GM23338 (cell line): ENCODE data around the gene NDUFA13. TPM values are rescaled to one million over a fixed set of nuclear protein-coding genes. Genes with fewer than 3 reads are reported as not detected.
A peak's percentile ranks its signal among the peaks of the same experiment; 100 is the strongest.

ENCODE experiments used
- ATAC-seq: fragments of 200-7000 bp; cut with Tn5 transposase; 3 replicates; pipeline ENCODE4 v1.9.1; 2020
- DNase-seq: peaks from one replicate; pipeline ENCODE4 v3.0.0-alpha.2; 2015; ENCODE audit warnings: low spot score
- H2AFZ ChIP-seq: fragments of 200-600 bp; sonication (generic); 2 replicates; pipeline ENCODE4 v1.8.0; 2016; ENCODE audit warnings: antibody characterized with exemption, mild to moderate bottlenecking, moderate library complexity
- H3F3A ChIP-seq: fragments of 200-600 bp; sonication (generic); replicated peaks from 2 replicates; pipeline ENCODE4 v1.8.0; 2017; ENCODE audit warnings: antibody characterized with exemption, mixed run types, low read depth
- H3K27ac ChIP-seq: fragments of 200-600 bp; sonication (generic); 2 replicates; pipeline ENCODE4 v1.6.1; 2016; ENCODE audit warnings: low read depth
- H3K27me3 ChIP-seq: fragments of 200-600 bp; sonication (generic); 2 replicates; pipeline ENCODE4 v1.8.0; 2016; ENCODE audit warnings: mild to moderate bottlenecking, mixed run types, moderate library complexity; ENCODE audit not compliant: insufficient read depth
- H3K36me3 ChIP-seq: fragments of 200-600 bp; sonication (generic); 2 replicates; pipeline ENCODE4 v1.8.0; 2016; ENCODE audit warnings: mild to moderate bottlenecking; ENCODE audit not compliant: insufficient read depth
- H3K4me1 ChIP-seq: fragments of 200-600 bp; sonication (generic); 2 replicates; pipeline ENCODE4 v1.8.0; 2016; ENCODE audit warnings: mild to moderate bottlenecking, moderate library complexity; ENCODE audit not compliant: insufficient read depth
- H3K4me2 ChIP-seq: fragments of 200-600 bp; sonication (generic); 2 replicates; pipeline ENCODE4 v1.7.1; 2017; ENCODE audit warnings: mixed run types
- H3K4me3 ChIP-seq: fragments of 200-600 bp; sonication (generic); 2 replicates; pipeline ENCODE4 v1.6.1; 2016; ENCODE audit warnings: mixed run types
- H3K79me2 ChIP-seq: fragments of 200-600 bp; sonication (generic); replicated peaks from 2 replicates; pipeline ENCODE4 v1.8.0; 2017; ENCODE audit warnings: mild to moderate bottlenecking; ENCODE audit not compliant: insufficient read depth
- H3K9me2 ChIP-seq: fragments of 200-600 bp; sonication (generic); 2 replicates; pipeline ENCODE4 v1.8.0; 2017; ENCODE audit not compliant: insufficient read depth
- H4K20me1 ChIP-seq: fragments of 200-600 bp; sonication (generic); replicated peaks from 2 replicates; pipeline ENCODE4 v1.8.0; 2017; ENCODE audit warnings: mild to moderate bottlenecking; ENCODE audit not compliant: insufficient read depth
- H3K27ac Mint-ChIP-seq: 2 replicates; pipeline ENCODE4 v1.8.0; 2020; ENCODE audit warnings: inconsistent platforms, mild to moderate bottlenecking, moderate library complexity, mixed read lengths
- H3K27me3 Mint-ChIP-seq: 3 replicates; pipeline ENCODE4 v1.8.0; 2022; ENCODE audit warnings: low read depth, mild to moderate bottlenecking, moderate library complexity, mixed read lengths, inconsistent platforms; ENCODE audit not compliant: insufficient read depth, poor library complexity
- H3K36me3 Mint-ChIP-seq: 3 replicates; pipeline ENCODE4 v1.8.0; 2021; ENCODE audit warnings: low read depth, mild to moderate bottlenecking, inconsistent platforms, moderate library complexity, mixed read lengths
- H3K4me1 Mint-ChIP-seq: 3 replicates; pipeline ENCODE4 v1.8.0; 2020; ENCODE audit warnings: mild to moderate bottlenecking, inconsistent platforms, mixed read lengths
- H3K4me3 Mint-ChIP-seq: 3 replicates; pipeline ENCODE4 v1.8.0; 2021; ENCODE audit warnings: moderate library complexity, mild to moderate bottlenecking, inconsistent platforms, mixed read lengths
- H3K9me3 Mint-ChIP-seq: 3 replicates; pipeline ENCODE4 v1.8.0; 2020; ENCODE audit warnings: moderate library complexity, mild to moderate bottlenecking, inconsistent platforms, mixed read lengths
- CREB1 ChIP-seq: fragments of 250-450 bp; sonication (Bioruptor Pico); IDR thresholded peaks from 2 replicates; pipeline ENCODE4 v1.5.0; 2020; ENCODE audit warnings: low read depth, mild to moderate bottlenecking, moderate library complexity
- ETS1 ChIP-seq: IDR thresholded peaks from 2 replicates; pipeline ENCODE4 v1.6.1; 2016; ENCODE audit warnings: antibody characterized with exemption
- EZH2 ChIP-seq: fragments of 200-600 bp; sonication (generic); IDR thresholded peaks from one replicate; pipeline ENCODE4 v1.8.0; 2017; ENCODE audit warnings: antibody characterized with exemption, mild to moderate bottlenecking, low read depth; ENCODE audit not compliant: unreplicated experiment
- EZH2phosphoT487 ChIP-seq: fragments of 200-600 bp; sonication (generic); IDR thresholded peaks from one replicate; pipeline ENCODE4 v1.8.1; 2018; ENCODE audit warnings: antibody characterized with exemption; ENCODE audit not compliant: unreplicated experiment
- JUNB ChIP-seq: IDR thresholded peaks from one replicate; pipeline ENCODE4 v1.6.1; 2016; ENCODE audit warnings: antibody characterized with exemption; ENCODE audit not compliant: unreplicated experiment
- NANOG ChIP-seq: IDR thresholded peaks from 2 replicates; pipeline ENCODE4 v1.6.1; 2016; ENCODE audit warnings: antibody characterized with exemption, borderline replicate concordance
- POLR2AphosphoS5 ChIP-seq: IDR thresholded peaks from 2 replicates; pipeline ENCODE4 v1.6.1; 2016; ENCODE audit warnings: antibody characterized with exemption, low read depth
- STAT1 ChIP-seq: IDR thresholded peaks from one replicate; pipeline ENCODE4 v1.6.1; 2016; ENCODE audit warnings: antibody characterized with exemption; ENCODE audit not compliant: unreplicated experiment
- ZNF114 ChIP-seq: fragments of 250-450 bp; sonication (Bioruptor Pico); IDR thresholded peaks from 2 replicates; pipeline ENCODE4 v1.5.0; 2020; ENCODE audit warnings: mild to moderate bottlenecking, moderate library complexity
- ZNF331 ChIP-seq: fragments of 250-450 bp; sonication (Bioruptor Pico); IDR thresholded peaks from 2 replicates; pipeline ENCODE4 v1.5.0; 2020; ENCODE audit warnings: low read depth, mild to moderate bottlenecking, moderate library complexity
- ZNF462 ChIP-seq: fragments of 250-450 bp; sonication (Bioruptor Pico); IDR thresholded peaks from 2 replicates; pipeline ENCODE4 v1.5.0; 2020; ENCODE audit warnings: mild to moderate bottlenecking, moderate library complexity
- polyA plus RNA-seq: library from polyadenylated mRNA; unstranded; fragments of >200 nt; fragmentation: Nextera tagmentation; extraction: Ambion mirVana; gene quantifications from 2 replicates; pipeline ENCODE4 v1.2.1, GENCODE V29; 2016
- total RNA-seq: library from RNA; depleted of rRNA; stranded (reverse); fragments of >200 nt; shearing (Covaris generic); gene quantifications from 2 replicates; pipeline ENCODE4 v1.2.3, GENCODE V29; 2014
- TF ChIP-seq, protein P1 (sequence below), 2 experiments: fragments of 200-600 bp in 1 of 2; sonication (generic) in 1 of 2; conservative IDR thresholded peaks; 2 replicates each; pipeline versions ENCODE4 v1.5.1 to v1.6.1; 2016 to 2017; ENCODE audit warnings: antibody characterized with exemption in 2 of 2, low read depth in 2 of 2, mild to moderate bottlenecking in 2 of 2, moderate library complexity in 1 of 2
- TF ChIP-seq, protein P2 (sequence below): IDR thresholded peaks from one replicate; pipeline ENCODE4 v1.6.1; 2018; ENCODE audit warnings: antibody characterized with exemption; ENCODE audit not compliant: unreplicated experiment

NDUFA13 gene
- total and polyA plus RNA-seq, 2 experiments from 2014 or later = 143 to 598 TPM

DNA sequence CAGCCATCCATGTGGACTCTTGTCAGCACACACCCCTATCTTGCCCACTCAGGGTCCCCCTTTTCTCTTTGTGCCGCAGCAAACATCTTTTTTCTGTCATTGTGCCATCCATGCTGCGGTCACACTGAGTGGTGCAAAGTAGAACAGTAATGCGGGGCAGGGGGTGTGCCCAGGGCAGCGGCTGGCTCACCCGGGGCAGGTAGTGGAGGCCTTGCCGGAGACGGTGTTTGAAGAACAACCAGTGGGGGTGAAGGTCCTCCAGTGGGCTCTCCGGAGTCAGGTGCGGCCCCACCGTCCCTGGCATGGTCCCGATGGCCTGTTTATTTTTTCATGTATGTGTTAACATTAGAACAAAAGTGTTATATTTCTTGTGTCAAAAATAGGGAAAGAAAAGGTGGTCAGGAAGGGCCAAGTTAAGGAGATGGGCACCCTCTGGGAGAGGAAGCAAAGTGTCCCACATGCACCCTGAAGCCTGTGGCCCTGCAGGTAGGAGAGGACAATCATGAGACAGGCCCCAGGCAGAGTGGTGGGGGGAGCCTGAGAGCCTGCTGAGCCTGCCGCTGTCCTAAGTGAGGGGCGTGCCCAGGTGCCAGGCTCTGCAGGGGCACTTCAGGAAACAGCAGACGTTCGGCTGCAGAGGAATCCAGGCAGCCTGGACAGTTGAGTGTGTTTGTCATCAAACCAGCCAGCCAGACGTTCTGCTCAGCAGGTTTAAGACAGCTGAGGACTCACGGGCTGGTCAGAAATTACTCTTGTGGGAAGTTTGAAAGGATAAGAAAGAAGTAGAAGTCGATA is 13.0 kb upstream of the NDUFA13 start:
- peaks cover 72% of the 10 kb centered on the region for H3K36me3 Mint-ChIP-seq
- no peak for TF ChIP-seq ZNF462 (CRISPR knock-in tag)
- TF ChIP-seq POLR2AphosphoS5 = no peak
- no peak for TF ChIP-seq NANOG
- no peak for TF ChIP-seq EZH2
- no peak for TF ChIP-seq CREB1 (CRISPR knock-in tag)
- TF ChIP-seq ZNF331 (CRISPR knock-in tag) = no peak
- no peak for TF ChIP-seq STAT1
- TF ChIP-seq, protein P1, sequence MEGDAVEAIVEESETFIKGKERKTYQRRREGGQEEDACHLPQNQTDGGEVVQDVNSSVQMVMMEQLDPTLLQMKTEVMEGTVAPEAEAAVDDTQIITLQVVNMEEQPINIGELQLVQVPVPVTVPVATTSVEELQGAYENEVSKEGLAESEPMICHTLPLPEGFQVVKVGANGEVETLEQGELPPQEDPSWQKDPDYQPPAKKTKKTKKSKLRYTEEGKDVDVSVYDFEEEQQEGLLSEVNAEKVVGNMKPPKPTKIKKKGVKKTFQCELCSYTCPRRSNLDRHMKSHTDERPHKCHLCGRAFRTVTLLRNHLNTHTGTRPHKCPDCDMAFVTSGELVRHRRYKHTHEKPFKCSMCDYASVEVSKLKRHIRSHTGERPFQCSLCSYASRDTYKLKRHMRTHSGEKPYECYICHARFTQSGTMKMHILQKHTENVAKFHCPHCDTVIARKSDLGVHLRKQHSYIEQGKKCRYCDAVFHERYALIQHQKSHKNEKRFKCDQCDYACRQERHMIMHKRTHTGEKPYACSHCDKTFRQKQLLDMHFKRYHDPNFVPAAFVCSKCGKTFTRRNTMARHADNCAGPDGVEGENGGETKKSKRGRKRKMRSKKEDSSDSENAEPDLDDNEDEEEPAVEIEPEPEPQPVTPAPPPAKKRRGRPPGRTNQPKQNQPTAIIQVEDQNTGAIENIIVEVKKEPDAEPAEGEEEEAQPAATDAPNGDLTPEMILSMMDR (conservative IDR thresholded peaks at IDR 0.05; ENCODE audit: low read depth in 2 of 2) = no peak
- TF ChIP-seq ZNF114 (CRISPR knock-in tag) = no peak
- no peak for TF ChIP-seq JUNB
- TF ChIP-seq ETS1 = no peak
- TF ChIP-seq EZH2phosphoT487 = no peak
- TF ChIP-seq, protein P2, sequence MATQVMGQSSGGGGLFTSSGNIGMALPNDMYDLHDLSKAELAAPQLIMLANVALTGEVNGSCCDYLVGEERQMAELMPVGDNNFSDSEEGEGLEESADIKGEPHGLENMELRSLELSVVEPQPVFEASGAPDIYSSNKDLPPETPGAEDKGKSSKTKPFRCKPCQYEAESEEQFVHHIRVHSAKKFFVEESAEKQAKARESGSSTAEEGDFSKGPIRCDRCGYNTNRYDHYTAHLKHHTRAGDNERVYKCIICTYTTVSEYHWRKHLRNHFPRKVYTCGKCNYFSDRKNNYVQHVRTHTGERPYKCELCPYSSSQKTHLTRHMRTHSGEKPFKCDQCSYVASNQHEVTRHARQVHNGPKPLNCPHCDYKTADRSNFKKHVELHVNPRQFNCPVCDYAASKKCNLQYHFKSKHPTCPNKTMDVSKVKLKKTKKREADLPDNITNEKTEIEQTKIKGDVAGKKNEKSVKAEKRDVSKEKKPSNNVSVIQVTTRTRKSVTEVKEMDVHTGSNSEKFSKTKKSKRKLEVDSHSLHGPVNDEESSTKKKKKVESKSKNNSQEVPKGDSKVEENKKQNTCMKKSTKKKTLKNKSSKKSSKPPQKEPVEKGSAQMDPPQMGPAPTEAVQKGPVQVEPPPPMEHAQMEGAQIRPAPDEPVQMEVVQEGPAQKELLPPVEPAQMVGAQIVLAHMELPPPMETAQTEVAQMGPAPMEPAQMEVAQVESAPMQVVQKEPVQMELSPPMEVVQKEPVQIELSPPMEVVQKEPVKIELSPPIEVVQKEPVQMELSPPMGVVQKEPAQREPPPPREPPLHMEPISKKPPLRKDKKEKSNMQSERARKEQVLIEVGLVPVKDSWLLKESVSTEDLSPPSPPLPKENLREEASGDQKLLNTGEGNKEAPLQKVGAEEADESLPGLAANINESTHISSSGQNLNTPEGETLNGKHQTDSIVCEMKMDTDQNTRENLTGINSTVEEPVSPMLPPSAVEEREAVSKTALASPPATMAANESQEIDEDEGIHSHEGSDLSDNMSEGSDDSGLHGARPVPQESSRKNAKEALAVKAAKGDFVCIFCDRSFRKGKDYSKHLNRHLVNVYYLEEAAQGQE = no peak
- peak overlapping the region; percentile 74; the same call in 1 of the 2 replicates for H3K27ac Mint-ChIP-seq

More for the DNA sequence above, 13.0 kb upstream of the NDUFA13 start:
- Histone ChIP-seq H4K20me1 (peaks cover 11% of the 10 kb centered on the region), H3K4me3 (no peak overlapping the region), H3K27me3 (no peaks in the 10 kb centered on the region), H2AFZ (no peak overlapping the region), H3F3A (peaks cover 18% of the 10 kb centered on the region), H3K36me3 (peaks cover 12% of the 10 kb centered on the region; the same call in 1 of the 2 replicates), H3K4me1 (no peaks in the 10 kb centered on the region), H3K79me2 (no peaks in the 10 kb centered on the region), H3K9me2 (no peaks in the 10 kb centered on the region), H3K4me2 (no peak overlapping the region), H3K27ac (no peak overlapping the region)
- ATAC-seq (no peak), DNase-seq (no peak)
- Mint-ChIP-seq H3K4me1 (peaks cover 8% of the 10 kb centered on the region), H3K9me3 (no peaks in the 10 kb centered on the region), H3K27me3 (peaks cover 9% of the 10 kb centered on the region), H3K4me3 (no peak overlapping the region)
